Hematopoietic multipotent progenitor cell (in vitro differentiated cells): ENCODE data around the gene CRACDL. TPM values are rescaled to one million over a fixed set of nuclear protein-coding genes. Genes with fewer than 3 reads are reported as not detected.
"Not testable (repeated sequence)": the region's sequence is repeated elsewhere in the genome, so short reads cannot be mapped to it uniquely, and the experiment has no call there.

ENCODE experiments used
- DNase-seq, 3 donors: peaks; one replicate each; pipeline ENCODE4 v3.0.0-alpha.2; 2011 to 2015; ENCODE audit warnings: low read depth in 2 of 3, low spot score in 2 of 3
- total RNA-seq: library from RNA; depleted of rRNA; stranded (reverse); fragments of >200 nt; gene quantifications from one replicate; pipeline ENCODE4 v1.2.3, GENCODE V29; 2012

CRACDL gene
- total RNA-seq, 1 donor, result 1.6 TPM

- peak in 2 of 3 donors; percentile 16 to 56 for DNase-seq
Observed at GRCh38 chr2:98909317-98910211, 26.5 kb downstream of the CRACDL start.

- DNase-seq, result peak in 2 of 3 donors; percentile 30 to 60
Observed at GRCh38 chr2:98908931-98909316, 27.1 kb downstream of the CRACDL start.

- DNase-seq, result no peak
Observed at GRCh38 chr2:98907966-98908905, 27.8 kb downstream of the CRACDL start.

- no peak for DNase-seq
Observed at GRCh38 chr2:98907385-98907784, 28.6 kb downstream of the CRACDL start.

- no peak for DNase-seq
Observed at GRCh38 chr2:98903767-98904485, 32.1 kb downstream of the CRACDL start.

GRCh38 chr2:98903064-98903355 lies 33.0 kb downstream of the CRACDL start:
- no peak for DNase-seq

- no peak for DNase-seq
Observed at GRCh38 chr2:98902209-98903063, 33.6 kb downstream of the CRACDL start.

- DNase-seq, result no peak
Observed at GRCh38 chr2:98901702-98902101, 34.3 kb downstream of the CRACDL start.

- no peak for DNase-seq
Observed at GRCh38 chr2:98901291-98901690, 34.7 kb downstream of the CRACDL start.

- DNase-seq, result no peak
Observed at GRCh38 chr2:98900721-98901120, 35.3 kb downstream of the CRACDL start.

- not testable (repeated sequence) for DNase-seq
Observed at GRCh38 chr2:98899703-98900078, 36.3 kb downstream of the CRACDL start.

GRCh38 chr2:98899041-98899702 lies 36.9 kb downstream of the CRACDL start:
- no peak for DNase-seq

GRCh38 chr2:98898423-98898841 lies 37.6 kb downstream of the CRACDL start:
- no peak for DNase-seq

- no peak for DNase-seq
Observed at GRCh38 chr2:98897746-98898145, 38.3 kb downstream of the CRACDL start.

GRCh38 chr2:98896944-98897343 lies 39.1 kb downstream of the CRACDL start:
- no peak for DNase-seq

- no peak for DNase-seq
Observed at GRCh38 chr2:98896416-98896815, 39.6 kb downstream of the CRACDL start.

GRCh38 chr2:98895901-98896300 lies 40.1 kb downstream of the CRACDL start:
- no peak for DNase-seq

GRCh38 chr2:98895221-98895620 lies 40.8 kb downstream of the CRACDL start:
- DNase-seq, result no peak

GRCh38 chr2:98894331-98895000 lies 41.6 kb downstream of the CRACDL start:
- no peak for DNase-seq
